Mesenchymal stem cell (in vitro differentiated cells and primary cell): ENCODE data around the gene CDK5R1.

ENCODE experiments used
- DNase-seq: peaks from one replicate; pipeline ENCODE4 v3.0.0-alpha.2; 2013
- H2AFZ ChIP-seq: one replicate; pipeline ENCODE4 v1.6.1; 2013; ENCODE audit warnings: low read depth, mild to moderate bottlenecking, control low read depth, inconsistent platforms, low read length, moderate library complexity
- H2AK5ac ChIP-seq: 2 replicates; pipeline ENCODE4 v1.6.1; 2013; ENCODE audit warnings: low read length, moderate library complexity, mild to moderate bottlenecking, inconsistent platforms; ENCODE audit not compliant: severe bottlenecking
- H2BK120ac ChIP-seq: one replicate; pipeline ENCODE4 v1.6.1; 2013; ENCODE audit warnings: low read depth, mild to moderate bottlenecking, inconsistent platforms, low read length, moderate library complexity
- H2BK12ac ChIP-seq, 2 experiments: one replicate each; pipeline ENCODE4 v1.6.1; 2013; ENCODE audit warnings: inconsistent platforms in 2 of 2, low read length in 2 of 2, mild to moderate bottlenecking in 2 of 2, moderate library complexity in 2 of 2, control low read depth in 1 of 2
- H2BK15ac ChIP-seq: one replicate; pipeline ENCODE4 v1.6.1; 2013; ENCODE audit warnings: mild to moderate bottlenecking, low read depth, inconsistent platforms; ENCODE audit not compliant: poor library complexity, severe bottlenecking
- H2BK5ac ChIP-seq: 2 replicates; pipeline ENCODE4 v1.6.1; 2013; ENCODE audit warnings: low read depth, mild to moderate bottlenecking, low read length, control low read depth, inconsistent platforms; ENCODE audit not compliant: poor library complexity, severe bottlenecking
- H3K14ac ChIP-seq, 2 experiments: one replicate each; pipeline ENCODE4 v1.6.1; 2013; ENCODE audit warnings: inconsistent platforms in 2 of 2, low read length in 2 of 2, control low read depth in 1 of 2, mild to moderate bottlenecking in 1 of 2, moderate library complexity in 1 of 2
- H3K18ac ChIP-seq, 2 experiments: one replicate each; pipeline ENCODE4 v1.6.1; 2013; ENCODE audit warnings: inconsistent platforms in 2 of 2, low read length in 2 of 2, control low read depth in 1 of 2, low read depth in 1 of 2, mild to moderate bottlenecking in 1 of 2
- H3K23ac ChIP-seq, 2 experiments: one replicate each; pipeline ENCODE4 v1.6.1; 2013; ENCODE audit warnings: inconsistent platforms in 2 of 2, low read length in 2 of 2, mild to moderate bottlenecking in 2 of 2, moderate library complexity in 2 of 2, control low read depth in 1 of 2
- H3K27ac ChIP-seq: 2 replicates; pipeline ENCODE4 v1.5.1; 2013; ENCODE audit warnings: mild to moderate bottlenecking, moderate library complexity, low read length, control low read depth, inconsistent platforms; ENCODE audit not compliant: poor library complexity, severe bottlenecking
- H3K27me3 ChIP-seq, 2 experiments: 2 replicates each; pipeline versions ENCODE4 v1.6.1 to v1.7.0; 2013; ENCODE audit warnings: low read length in 2 of 2, mild to moderate bottlenecking in 2 of 2, moderate library complexity in 2 of 2, control low read depth in 1 of 2, inconsistent platforms in 1 of 2; ENCODE audit not compliant: control insufficient read depth in 1 of 2, insufficient read depth in 1 of 2
- H3K36me3 ChIP-seq, 2 experiments: 2 replicates each; pipeline versions ENCODE4 v1.6.1 to v1.7.0; 2013; ENCODE audit warnings: low read length in 2 of 2, control low read depth in 1 of 2, inconsistent platforms in 1 of 2, low read depth in 1 of 2, mild to moderate bottlenecking in 1 of 2; ENCODE audit not compliant: insufficient read depth in 2 of 2, control insufficient read depth in 1 of 2
- H3K4ac ChIP-seq, 2 experiments: one replicate each; pipeline ENCODE4 v1.6.1; 2013; ENCODE audit warnings: inconsistent platforms in 2 of 2, low read length in 2 of 2, mild to moderate bottlenecking in 2 of 2, moderate library complexity in 2 of 2, control low read depth in 1 of 2, low read depth in 1 of 2
- H3K4me1 ChIP-seq: 2 replicates; pipeline ENCODE4 v1.6.1; 2013; ENCODE audit warnings: low read depth, low read length, control low read depth; ENCODE audit not compliant: control insufficient read depth, insufficient read depth
- H3K4me2 ChIP-seq: 2 replicates; pipeline ENCODE4 v1.6.1; 2013; ENCODE audit warnings: low read length, mild to moderate bottlenecking, inconsistent platforms; ENCODE audit not compliant: poor library complexity, severe bottlenecking
- H3K4me3 ChIP-seq, 2 experiments: 2 replicates each; pipeline versions ENCODE4 v1.5.1 to v1.7.0; 2013; ENCODE audit warnings: low read length in 2 of 2, mild to moderate bottlenecking in 2 of 2, control low read depth in 1 of 2, low read depth in 1 of 2; ENCODE audit not compliant: insufficient read depth in 1 of 2
- H3K79me1 ChIP-seq: replicated peaks from 2 replicates; pipeline ENCODE4 v1.6.1; 2013; ENCODE audit warnings: mild to moderate bottlenecking, control low read depth, low read length, inconsistent platforms; ENCODE audit not compliant: poor library complexity, severe bottlenecking
- H3K9ac ChIP-seq: 2 replicates; pipeline ENCODE4 v1.7.0; 2013; ENCODE audit warnings: mild to moderate bottlenecking, low read length, moderate library complexity
- H3K9me3 ChIP-seq: 2 replicates; pipeline ENCODE4 v1.7.0; 2013; ENCODE audit warnings: mild to moderate bottlenecking, low read length; ENCODE audit not compliant: control insufficient read depth
- H4K8ac ChIP-seq: one replicate; pipeline ENCODE4 v1.6.1; 2013; ENCODE audit warnings: inconsistent platforms, mild to moderate bottlenecking, low read length, moderate library complexity
- H4K91ac ChIP-seq: one replicate; pipeline ENCODE4 v1.6.1; 2013; ENCODE audit warnings: mild to moderate bottlenecking, low read length, inconsistent platforms
- WGBS: methylation state at CpG from one replicate; pipeline ENCODE4 v1.1.7; 2013; ENCODE audit warnings: mixed read lengths; 5-methylcytosine and 5-hydroxymethylcytosine counted together

Gene CDK5R1

DNA sequence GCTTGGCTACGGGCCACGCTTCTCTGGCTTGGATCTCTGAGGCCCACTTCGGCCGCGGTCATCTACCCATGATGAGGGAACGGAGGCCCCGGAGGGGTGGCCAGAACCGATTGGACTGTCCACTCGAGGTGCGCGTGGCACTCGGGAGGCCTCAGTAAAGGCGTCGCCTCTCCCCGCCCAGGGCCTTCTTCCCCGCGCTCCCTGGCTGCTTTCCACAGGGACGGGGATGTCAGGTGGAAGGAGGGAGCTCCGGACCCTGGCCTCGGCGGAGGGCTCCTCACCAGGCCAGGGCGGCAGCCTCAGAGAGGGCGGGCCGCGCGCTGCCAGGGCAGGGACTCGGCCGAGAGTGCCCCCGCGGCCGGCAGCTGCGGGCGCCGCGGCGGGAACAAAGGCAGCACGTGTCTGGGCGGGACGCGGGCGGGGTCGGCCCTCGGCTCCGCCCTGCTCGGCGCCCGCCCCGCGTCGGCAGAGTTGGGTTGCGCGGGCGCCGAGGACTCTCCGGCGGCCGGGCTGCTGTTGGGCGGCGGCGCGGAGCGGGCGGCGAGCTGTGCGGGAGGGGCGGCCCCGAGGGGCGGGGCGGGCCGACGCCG, 587 bp upstream of the CDK5R1 start:
- Histone ChIP-seq H3K14ac (peak overlapping the region in 1 of 2 experiments; percentile 86), H3K4ac (no peak overlapping the region), H2BK5ac (no peak overlapping the region), H3K79me1 (peaks cover 24% of the 10 kb centered on the region), H3K18ac (peak overlapping the region; percentile 72 to 79), H3K27me3 (no peaks in the 10 kb centered on the region), H2BK12ac (peak overlapping the region in 1 of 2 experiments; percentile 65), H4K91ac (peak overlapping the region; percentile 82), H2AFZ (peak overlapping the region; percentile 36), H3K4me3 (peak overlapping the region; percentile 72 to 84), H3K23ac (peak overlapping the region in 1 of 2 experiments; percentile 14), H4K8ac (peak overlapping the region; percentile 84), H3K4me2 (peak overlapping the region; percentile 83), H2BK15ac (peak overlapping the region; percentile 40), H3K4me1 (peaks cover 26% of the 10 kb centered on the region), H3K9ac (peak overlapping the region; percentile 75), H3K36me3 (peaks cover 22 to 34% of the 10 kb centered on the region in 2 experiments), H2BK120ac (no peak overlapping the region), H3K27ac (no peak overlapping the region), H2AK5ac (peak overlapping the region; percentile 22), H3K9me3 (no peaks in the 10 kb centered on the region)
- peak; percentile 65 for DNase-seq
- 41% methylated on average over 21 of the region's 72 CpGs for WGBS

DNA sequence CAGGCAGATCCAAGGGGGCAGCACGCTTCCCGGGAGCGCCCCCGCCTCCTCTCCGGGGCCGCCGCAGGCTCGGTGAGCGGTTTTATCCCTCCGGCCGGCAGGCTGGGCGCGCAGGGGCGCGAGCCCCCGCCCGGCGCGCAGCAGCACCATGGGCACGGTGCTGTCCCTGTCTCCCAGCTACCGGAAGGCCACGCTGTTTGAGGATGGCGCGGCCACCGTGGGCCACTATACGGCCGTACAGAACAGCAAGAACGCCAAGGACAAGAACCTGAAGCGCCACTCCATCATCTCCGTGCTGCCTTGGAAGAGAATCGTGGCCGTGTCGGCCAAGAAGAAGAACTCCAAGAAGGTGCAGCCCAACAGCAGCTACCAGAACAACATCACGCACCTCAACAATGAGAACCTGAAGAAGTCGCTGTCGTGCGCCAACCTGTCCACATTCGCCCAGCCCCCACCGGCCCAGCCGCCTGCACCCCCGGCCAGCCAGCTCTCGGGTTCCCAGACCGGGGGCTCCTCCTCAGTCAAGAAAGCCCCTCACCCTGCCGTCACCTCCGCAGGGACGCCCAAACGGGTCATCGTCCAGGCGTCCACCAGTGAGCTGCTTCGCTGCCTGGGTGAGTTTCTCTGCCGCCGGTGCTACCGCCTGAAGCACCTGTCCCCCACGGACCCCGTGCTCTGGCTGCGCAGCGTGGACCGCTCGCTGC, 832 bp downstream of the CDK5R1 start:
- no peak overlapping the region for H3K27ac ChIP-seq
- peaks cover 7 to 31% of the 10 kb centered on the region in 2 experiments for H3K36me3 ChIP-seq
- peak overlapping the region; percentile 98 for H3K4me2 ChIP-seq
- no peak overlapping the region for H3K4ac ChIP-seq
- WGBS, result 37% methylated on average over 56 of the region's 59 CpGs
- no peak overlapping the region for H2AK5ac ChIP-seq
- H3K4me3 ChIP-seq, result peak overlapping the region; percentile 73 to 84
- peak overlapping the region in 1 of 2 experiments; percentile 89 for H3K14ac ChIP-seq
- H4K91ac ChIP-seq, result no peak overlapping the region
- DNase-seq, result no peak
- no peak overlapping the region for H2BK5ac ChIP-seq
- H3K27me3 ChIP-seq, result no peaks in the 10 kb centered on the region
- H2BK12ac ChIP-seq, result no peak overlapping the region
- H3K79me1 ChIP-seq, result peaks cover 23% of the 10 kb centered on the region
- no peaks in the 10 kb centered on the region for H3K9me3 ChIP-seq
- H3K4me1 ChIP-seq, result peaks cover 30% of the 10 kb centered on the region
- peak overlapping the region in 1 of 2 experiments; percentile 64 for H3K18ac ChIP-seq
- peak overlapping the region; percentile 64 for H2BK120ac ChIP-seq
- H2BK15ac ChIP-seq, result peak overlapping the region; percentile 38
- peak overlapping the region in 1 of 2 experiments; percentile 37 for H3K23ac ChIP-seq
- H3K9ac ChIP-seq, result peak overlapping the region; percentile 58
- H2AFZ ChIP-seq, result no peak overlapping the region
- H4K8ac ChIP-seq, result no peak overlapping the region

DNA sequence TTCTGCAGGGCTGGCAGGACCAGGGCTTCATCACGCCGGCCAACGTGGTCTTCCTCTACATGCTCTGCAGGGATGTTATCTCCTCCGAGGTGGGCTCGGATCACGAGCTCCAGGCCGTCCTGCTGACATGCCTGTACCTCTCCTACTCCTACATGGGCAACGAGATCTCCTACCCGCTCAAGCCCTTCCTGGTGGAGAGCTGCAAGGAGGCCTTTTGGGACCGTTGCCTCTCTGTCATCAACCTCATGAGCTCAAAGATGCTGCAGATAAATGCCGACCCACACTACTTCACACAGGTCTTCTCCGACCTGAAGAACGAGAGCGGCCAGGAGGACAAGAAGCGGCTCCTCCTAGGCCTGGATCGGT, 1.4 kb downstream of the CDK5R1 start:
- 98% methylated on average over 14 of the region's 16 CpGs for WGBS
- no peak overlapping the region for H3K18ac ChIP-seq
- H4K91ac ChIP-seq, result no peak overlapping the region
- H3K9me3 ChIP-seq, result no peaks in the 10 kb centered on the region
- no peak overlapping the region for H2BK120ac ChIP-seq
- no peak overlapping the region for H3K4me3 ChIP-seq
- no peak overlapping the region for H3K4me2 ChIP-seq
- H3K27ac ChIP-seq, result no peak overlapping the region
- H2AK5ac ChIP-seq, result no peak overlapping the region
- no peak overlapping the region for H4K8ac ChIP-seq
- no peak overlapping the region for H3K4ac ChIP-seq
- H3K9ac ChIP-seq, result no peak overlapping the region
- H3K36me3 ChIP-seq, result peaks cover 7 to 29% of the 10 kb centered on the region in 2 experiments
- no peak overlapping the region for H2BK12ac ChIP-seq
- DNase-seq, result no peak
- no peak overlapping the region for H3K23ac ChIP-seq
- H2AFZ ChIP-seq, result no peak overlapping the region
- H3K4me1 ChIP-seq, result peaks cover 34% of the 10 kb centered on the region
- H3K14ac ChIP-seq, result no peak overlapping the region
- H2BK15ac ChIP-seq, result no peak overlapping the region
- no peak overlapping the region for H2BK5ac ChIP-seq
- peaks cover 23% of the 10 kb centered on the region for H3K79me1 ChIP-seq
- H3K27me3 ChIP-seq, result no peaks in the 10 kb centered on the region

DNA sequence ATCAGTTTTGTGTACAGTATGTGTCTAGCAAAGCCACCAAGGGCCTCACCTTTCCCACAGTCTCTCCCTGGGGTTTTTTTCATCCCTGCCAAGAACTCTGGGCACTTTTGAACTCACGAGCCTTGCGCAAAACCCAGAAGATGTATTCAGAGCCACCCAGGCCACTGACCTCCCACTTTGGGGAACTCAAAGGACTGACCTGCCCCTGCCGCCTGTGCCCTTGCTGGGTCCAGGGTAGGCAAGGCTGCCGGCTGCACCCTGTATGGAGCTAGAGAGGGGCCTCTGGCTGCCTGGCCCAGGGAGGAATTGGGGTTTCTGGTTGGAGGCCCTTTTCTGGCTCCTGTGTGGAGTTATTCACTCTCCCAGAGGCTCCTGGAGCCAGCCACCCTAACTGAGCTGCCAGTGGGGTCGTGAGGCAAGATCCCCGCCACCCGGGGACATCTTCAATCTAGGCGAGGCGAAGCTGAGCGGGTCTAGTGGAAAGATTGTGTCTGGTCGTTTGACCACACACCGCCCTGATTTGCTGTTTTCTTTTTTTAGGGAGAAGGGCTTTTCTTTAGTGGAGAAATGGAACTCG, 1.9 kb downstream of the CDK5R1 start:
- Histone ChIP-seq H3K4me1 (peaks cover 34% of the 10 kb centered on the region), H3K18ac (no peak overlapping the region), H2BK15ac (no peak overlapping the region), H3K27ac (no peak overlapping the region), H3K23ac (no peak overlapping the region), H3K27me3 (no peaks in the 10 kb centered on the region), H4K8ac (no peak overlapping the region), H3K9me3 (no peaks in the 10 kb centered on the region), H2AK5ac (no peak overlapping the region), H2BK5ac (no peak overlapping the region), H3K4ac (no peak overlapping the region), H3K4me3 (no peak overlapping the region), H3K9ac (no peak overlapping the region), H2BK12ac (no peak overlapping the region), H4K91ac (no peak overlapping the region), H2AFZ (no peak overlapping the region), H3K14ac (no peak overlapping the region), H3K79me1 (peaks cover 23% of the 10 kb centered on the region), H3K36me3 (peaks cover 11 to 27% of the 10 kb centered on the region in 2 experiments), H3K4me2 (no peak overlapping the region), H2BK120ac (no peak overlapping the region)
- 99% methylated on average over 13 of the region's 13 CpGs for WGBS
- no peak for DNase-seq
